Smooth muscle cell (in vitro differentiated cells): ENCODE measurements around the gene PRDM16. TPM values are rescaled to one million over a fixed set of nuclear protein-coding genes. Genes with fewer than 3 reads are reported as not detected.

Experiments
- DNase-seq: peaks from one replicate; lab custom pipeline; 2025; ENCODE audit not compliant: unreplicated experiment; lab: John Stamatoyannopoulos, UW
- H2AFZ ChIP-seq: fragments of 200-600 bp; sonication (generic); 2 replicates; pipeline ENCODE4 v1.6.0; 2016; ENCODE audit warnings: antibody characterized with exemption, low read depth, mild to moderate bottlenecking
- H3F3A ChIP-seq: fragments of 200-600 bp; sonication (generic); 2 replicates; pipeline ENCODE4 v1.6.0; 2017; ENCODE audit warnings: antibody characterized with exemption, low read depth
- H3K27ac ChIP-seq: fragments of 200-600 bp; sonication (generic); 2 replicates; pipeline ENCODE4 v1.5.1; 2016; ENCODE audit warnings: low read depth, mild to moderate bottlenecking
- H3K27me3 ChIP-seq: fragments of 200-600 bp; sonication (generic); 2 replicates; pipeline ENCODE4 v1.6.1; 2016; ENCODE audit warnings: low read depth, mild to moderate bottlenecking
- H3K36me3 ChIP-seq: fragments of 200-600 bp; sonication (generic); 2 replicates; pipeline ENCODE4 v1.5.1; 2016; ENCODE audit warnings: low read depth
- H3K4me1 ChIP-seq: fragments of 200-600 bp; sonication (generic); 2 replicates; pipeline ENCODE4 v1.5.1; 2016; ENCODE audit warnings: low read depth
- H3K4me2 ChIP-seq: fragments of 200-600 bp; sonication (generic); 2 replicates; pipeline ENCODE4 v1.6.0; 2016; ENCODE audit warnings: mild to moderate bottlenecking
- H3K4me3 ChIP-seq: fragments of 200-600 bp; sonication (generic); 2 replicates; pipeline ENCODE4 v1.5.1; 2016; ENCODE audit warnings: mild to moderate bottlenecking
- H3K79me2 ChIP-seq: fragments of 200-600 bp; sonication (generic); 2 replicates; pipeline ENCODE4 v1.6.0; 2016; ENCODE audit warnings: low read depth, mild to moderate bottlenecking
- H3K9ac ChIP-seq: fragments of 200-600 bp; sonication (generic); 2 replicates; pipeline ENCODE4 v1.6.0; 2016; ENCODE audit warnings: low read depth
- H3K9me3 ChIP-seq: fragments of 200-600 bp; sonication (generic); replicated peaks from 2 replicates; pipeline ENCODE4 v1.5.1; 2016; ENCODE audit warnings: low read depth
- H4K20me1 ChIP-seq: fragments of 200-600 bp; sonication (generic); 2 replicates; pipeline ENCODE4 v1.6.0; 2016; ENCODE audit warnings: low read depth
- WGBS: methylation state at CpG from one replicate; pipeline ENCODE4 v1.1.7; 2016; ENCODE audit warnings: low lambda C conversion rate; 5-methylcytosine and 5-hydroxymethylcytosine counted together
- polyA plus RNA-seq: library from polyadenylated mRNA; unstranded; fragments of >200 nt; fragmentation: Nextera tagmentation; extraction: Ambion mirVana; gene quantifications from 2 replicates; pipeline ENCODE4 v1.2.1, GENCODE V29; 2016
- total RNA-seq: library from RNA; depleted of rRNA; stranded (reverse); fragments of >200 nt; gene quantifications from 2 replicates; pipeline ENCODE4 v1.2.3, GENCODE V29; 2014
- TF ChIP-seq, protein P1 (sequence below): fragments of 200-600 bp; sonication (generic); IDR thresholded peaks from 2 replicates; pipeline ENCODE4 v1.5.1; 2017; ENCODE audit warnings: borderline replicate concordance, mild to moderate bottlenecking, antibody characterized with exemption; ENCODE audit not compliant: insufficient read depth, poor library complexity, severe bottlenecking

PRDM16 gene
- total and polyA plus RNA-seq, 2 experiments from 2014 or later: 0.72 to 1.3 TPM

DNA sequence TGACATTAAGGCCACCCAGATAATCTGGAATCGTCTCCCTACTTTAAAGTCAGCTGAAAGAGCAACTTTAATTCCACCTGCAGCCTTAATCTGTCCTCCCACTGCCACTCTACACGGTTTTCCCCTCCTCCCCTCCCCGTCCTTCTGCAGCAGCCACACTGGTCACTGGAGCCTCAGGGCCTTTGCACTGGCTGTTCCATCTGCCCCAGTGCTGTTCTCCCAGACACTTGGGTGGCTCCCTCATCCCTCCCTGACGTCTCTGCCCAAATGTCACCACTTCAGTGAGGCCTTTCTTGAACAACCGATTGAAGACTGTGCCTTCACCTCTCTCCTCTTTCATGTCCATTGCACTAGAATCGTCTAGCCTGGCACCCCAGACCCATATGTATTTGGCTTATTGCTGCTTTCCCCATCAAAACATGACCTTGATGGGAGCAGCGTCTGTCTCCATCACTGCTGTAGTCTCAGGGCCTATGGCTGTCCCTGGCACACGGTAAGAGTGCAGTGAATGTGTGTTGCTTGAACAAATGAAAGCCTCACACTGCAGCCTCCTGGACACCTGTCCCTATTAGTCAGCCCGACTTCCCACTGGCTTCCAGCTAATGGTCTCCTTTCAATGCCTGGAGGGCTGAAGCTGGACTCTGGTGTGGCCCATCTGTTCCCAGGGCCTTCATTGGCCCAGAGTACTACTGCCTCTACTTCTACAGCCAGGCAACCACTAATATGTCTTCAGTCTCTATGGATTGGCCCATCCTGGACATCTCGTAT lies 10.6 kb upstream of the PRDM16 start:
- TF ChIP-seq, protein P1, sequence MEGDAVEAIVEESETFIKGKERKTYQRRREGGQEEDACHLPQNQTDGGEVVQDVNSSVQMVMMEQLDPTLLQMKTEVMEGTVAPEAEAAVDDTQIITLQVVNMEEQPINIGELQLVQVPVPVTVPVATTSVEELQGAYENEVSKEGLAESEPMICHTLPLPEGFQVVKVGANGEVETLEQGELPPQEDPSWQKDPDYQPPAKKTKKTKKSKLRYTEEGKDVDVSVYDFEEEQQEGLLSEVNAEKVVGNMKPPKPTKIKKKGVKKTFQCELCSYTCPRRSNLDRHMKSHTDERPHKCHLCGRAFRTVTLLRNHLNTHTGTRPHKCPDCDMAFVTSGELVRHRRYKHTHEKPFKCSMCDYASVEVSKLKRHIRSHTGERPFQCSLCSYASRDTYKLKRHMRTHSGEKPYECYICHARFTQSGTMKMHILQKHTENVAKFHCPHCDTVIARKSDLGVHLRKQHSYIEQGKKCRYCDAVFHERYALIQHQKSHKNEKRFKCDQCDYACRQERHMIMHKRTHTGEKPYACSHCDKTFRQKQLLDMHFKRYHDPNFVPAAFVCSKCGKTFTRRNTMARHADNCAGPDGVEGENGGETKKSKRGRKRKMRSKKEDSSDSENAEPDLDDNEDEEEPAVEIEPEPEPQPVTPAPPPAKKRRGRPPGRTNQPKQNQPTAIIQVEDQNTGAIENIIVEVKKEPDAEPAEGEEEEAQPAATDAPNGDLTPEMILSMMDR: no peak

DNA sequence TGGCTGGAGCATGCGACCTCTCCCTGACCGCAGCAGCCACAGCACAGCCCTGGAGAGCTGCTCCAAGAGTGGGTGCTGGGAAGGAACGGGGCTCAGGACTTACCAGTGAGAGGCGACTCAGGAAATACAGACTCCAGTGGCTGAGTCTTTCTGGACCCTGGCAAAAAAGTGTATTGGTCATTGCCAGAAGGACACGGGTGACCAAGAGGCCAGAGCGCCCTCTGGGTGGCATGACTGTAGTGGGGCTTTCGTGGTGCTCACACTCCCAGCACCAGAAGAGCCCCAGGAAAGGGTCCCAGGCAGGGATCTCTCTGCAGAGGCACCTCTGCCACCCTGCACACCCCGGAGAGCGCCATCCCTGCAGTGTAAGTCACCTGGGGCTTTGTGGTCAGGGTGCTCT lies 8.9 kb upstream of the PRDM16 start:
- H3K27me3 ChIP-seq: peaks cover 81% of the 10 kb centered on the region
- DNase-seq: no peak
- 72% methylated on average over 9 of the region's 9 CpGs for WGBS

More for the DNA sequence above, 10.6 kb upstream of the PRDM16 start:
- no peak for DNase-seq
- Histone ChIP-seq H3F3A (no peaks in the 10 kb centered on the region), H3K4me2 (no peak overlapping the region), H3K79me2 (no peaks in the 10 kb centered on the region), H3K9ac (no peak overlapping the region), H3K9me3 (no peaks in the 10 kb centered on the region), H3K4me1 (peaks cover 14% of the 10 kb centered on the region), H3K4me3 (no peak overlapping the region), H3K27me3 (peaks cover 65% of the 10 kb centered on the region), H4K20me1 (no peaks in the 10 kb centered on the region), H3K27ac (no peak overlapping the region), H3K36me3 (no peaks in the 10 kb centered on the region), H2AFZ (no peak overlapping the region)
- WGBS: 71% methylated on average over 10 of the region's 10 CpGs

DNA sequence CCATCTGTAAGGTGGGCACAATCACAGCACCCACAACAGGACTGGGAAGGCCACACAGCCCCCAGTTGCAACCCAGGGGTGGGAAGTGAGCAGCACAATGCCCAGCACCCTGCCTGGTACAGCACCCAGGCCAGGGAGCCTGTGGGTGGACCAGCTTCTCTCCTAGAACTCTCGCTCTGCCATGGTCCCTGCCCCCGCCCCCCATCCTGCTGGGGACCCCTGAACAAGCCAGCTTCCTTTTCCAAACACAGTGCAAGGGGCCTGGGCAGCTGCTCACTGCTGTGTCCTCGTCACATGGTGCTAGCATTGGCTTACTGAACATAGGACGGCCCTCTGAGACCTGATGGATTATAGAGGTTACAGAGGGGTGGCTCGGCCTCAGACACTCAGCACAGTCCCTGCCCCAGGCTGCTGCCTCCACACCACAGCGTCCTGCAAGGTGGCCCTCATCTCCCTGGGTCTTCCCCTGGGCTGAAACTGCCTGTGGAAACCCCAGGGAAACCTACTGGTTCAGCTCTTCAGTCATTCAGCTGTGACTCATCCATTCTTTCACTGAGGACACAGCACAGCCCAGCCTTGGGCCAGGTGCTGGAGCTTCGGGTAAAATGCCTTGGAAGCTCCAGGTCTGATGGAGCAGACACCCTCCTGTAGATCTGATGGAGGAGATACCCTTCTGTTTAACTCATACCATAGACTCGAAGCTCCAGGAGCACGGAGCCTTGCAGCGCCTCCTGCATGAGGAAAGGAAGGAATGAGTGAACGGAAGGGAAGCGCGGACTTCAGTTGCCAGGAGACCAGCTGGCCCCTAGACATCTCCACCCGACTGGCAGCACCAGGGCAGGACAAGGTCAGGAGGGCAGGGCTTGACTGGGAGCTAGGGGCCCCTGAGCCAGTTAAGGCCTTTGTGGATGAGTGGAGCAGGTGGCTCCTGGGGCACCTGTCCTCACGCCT lies 8.1 kb upstream of the PRDM16 start:
- Histone ChIP-seq H3K27ac (no peak overlapping the region), H3K79me2 (no peaks in the 10 kb centered on the region), H4K20me1 (no peaks in the 10 kb centered on the region), H3K36me3 (no peaks in the 10 kb centered on the region), H3K9ac (no peak overlapping the region), H3F3A (no peaks in the 10 kb centered on the region), H3K4me1 (peaks cover 18% of the 10 kb centered on the region), H2AFZ (no peak overlapping the region), H3K4me2 (no peak overlapping the region), H3K27me3 (peaks cover 89% of the 10 kb centered on the region), H3K9me3 (no peaks in the 10 kb centered on the region), H3K4me3 (no peak overlapping the region)
- TF ChIP-seq, protein P1: no peak
- 70% methylated on average over 15 of the region's 15 CpGs for WGBS
- DNase-seq: no peak

More for the DNA sequence above, 8.9 kb upstream of the PRDM16 start:
- H3K79me2 ChIP-seq: no peaks in the 10 kb centered on the region
- no peaks in the 10 kb centered on the region for H3F3A ChIP-seq
- H2AFZ ChIP-seq: no peak overlapping the region
- TF ChIP-seq, protein P1: no peak
- H3K4me1 ChIP-seq: peaks cover 18% of the 10 kb centered on the region
- H3K9me3 ChIP-seq: no peaks in the 10 kb centered on the region
- no peak overlapping the region for H3K4me2 ChIP-seq
- H3K4me3 ChIP-seq: no peak overlapping the region
- no peak overlapping the region for H3K9ac ChIP-seq
- H3K36me3 ChIP-seq: no peaks in the 10 kb centered on the region
- no peaks in the 10 kb centered on the region for H4K20me1 ChIP-seq
- H3K27ac ChIP-seq: no peak overlapping the region
